Neural cell (in vitro differentiated cells): ENCODE measurements around the gene CLEC16A.

Experiments used
- EP300 ChIP-seq: fragments of 450-650 bp; conservative IDR thresholded peaks from 2 replicates; pipeline ENCODE4 v1.6.1; 2014; ENCODE audit warnings: antibody characterized with exemption, mild to moderate bottlenecking, moderate library complexity; ENCODE audit not compliant: poor library complexity, severe bottlenecking
- EZH2 ChIP-seq: fragments of 200-600, 300-800 bp; shearing (Covaris generic), sonication (generic); IDR thresholded peaks from 2 replicates; pipeline ENCODE4 v1.6.1; 2014; ENCODE audit warnings: antibody characterized with exemption, low read length, borderline replicate concordance, mild to moderate bottlenecking; ENCODE audit not compliant: insufficient read depth, poor library complexity, severe bottlenecking
- MXI1 ChIP-seq: fragments of 450-650 bp; conservative IDR thresholded peaks from 2 replicates; pipeline ENCODE4 v1.6.1; 2014; ENCODE audit warnings: antibody characterized with exemption, mild to moderate bottlenecking; ENCODE audit not compliant: poor library complexity, severe bottlenecking
- POLR2AphosphoS5 ChIP-seq: IDR thresholded peaks from 2 replicates; pipeline ENCODE4 v1.6.1; 2012
- SMC3 ChIP-seq: fragments of 450-650 bp; conservative IDR thresholded peaks from 2 replicates; pipeline ENCODE4 v1.6.1; 2014; ENCODE audit warnings: antibody characterized with exemption, mild to moderate bottlenecking, moderate library complexity; ENCODE audit not compliant: poor library complexity
- TAF1 ChIP-seq: IDR thresholded peaks from 2 replicates; pipeline ENCODE4 v1.6.1; 2012; ENCODE audit warnings: low read depth
- TF ChIP-seq, protein P1 (sequence below): fragments of 450-650 bp; IDR thresholded peaks from 2 replicates; pipeline ENCODE4 v1.5.1; 2014; ENCODE audit warnings: antibody characterized with exemption, mild to moderate bottlenecking, moderate library complexity; ENCODE audit not compliant: poor library complexity, severe bottlenecking
- TF ChIP-seq, protein P2 (sequence below): IDR thresholded peaks from 2 replicates; pipeline ENCODE4 v1.6.1; 2012; ENCODE audit warnings: borderline replicate concordance

DNA sequence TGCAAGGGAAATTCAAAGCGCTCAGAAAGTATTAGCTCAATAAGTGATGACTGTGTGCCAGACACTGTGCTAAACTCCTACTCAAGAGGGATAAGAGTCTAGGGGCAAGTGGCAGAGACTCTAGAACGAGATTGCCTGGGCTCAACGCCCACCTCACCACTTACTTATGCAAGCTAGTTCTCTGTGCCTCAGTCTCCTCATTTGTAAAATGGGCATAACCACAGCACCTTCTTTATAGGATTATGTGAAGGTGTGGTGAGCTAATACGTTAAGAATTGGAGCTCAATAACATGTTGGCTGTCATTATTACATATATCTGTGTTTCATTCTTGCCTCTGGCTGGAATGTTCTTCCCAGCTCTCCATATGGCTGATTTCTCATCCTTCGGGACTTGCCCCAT lies 17.5 kb upstream of the CLEC16A start:
- TF ChIP-seq, protein P1, sequence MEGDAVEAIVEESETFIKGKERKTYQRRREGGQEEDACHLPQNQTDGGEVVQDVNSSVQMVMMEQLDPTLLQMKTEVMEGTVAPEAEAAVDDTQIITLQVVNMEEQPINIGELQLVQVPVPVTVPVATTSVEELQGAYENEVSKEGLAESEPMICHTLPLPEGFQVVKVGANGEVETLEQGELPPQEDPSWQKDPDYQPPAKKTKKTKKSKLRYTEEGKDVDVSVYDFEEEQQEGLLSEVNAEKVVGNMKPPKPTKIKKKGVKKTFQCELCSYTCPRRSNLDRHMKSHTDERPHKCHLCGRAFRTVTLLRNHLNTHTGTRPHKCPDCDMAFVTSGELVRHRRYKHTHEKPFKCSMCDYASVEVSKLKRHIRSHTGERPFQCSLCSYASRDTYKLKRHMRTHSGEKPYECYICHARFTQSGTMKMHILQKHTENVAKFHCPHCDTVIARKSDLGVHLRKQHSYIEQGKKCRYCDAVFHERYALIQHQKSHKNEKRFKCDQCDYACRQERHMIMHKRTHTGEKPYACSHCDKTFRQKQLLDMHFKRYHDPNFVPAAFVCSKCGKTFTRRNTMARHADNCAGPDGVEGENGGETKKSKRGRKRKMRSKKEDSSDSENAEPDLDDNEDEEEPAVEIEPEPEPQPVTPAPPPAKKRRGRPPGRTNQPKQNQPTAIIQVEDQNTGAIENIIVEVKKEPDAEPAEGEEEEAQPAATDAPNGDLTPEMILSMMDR = no peak
- TF ChIP-seq, protein P2, sequence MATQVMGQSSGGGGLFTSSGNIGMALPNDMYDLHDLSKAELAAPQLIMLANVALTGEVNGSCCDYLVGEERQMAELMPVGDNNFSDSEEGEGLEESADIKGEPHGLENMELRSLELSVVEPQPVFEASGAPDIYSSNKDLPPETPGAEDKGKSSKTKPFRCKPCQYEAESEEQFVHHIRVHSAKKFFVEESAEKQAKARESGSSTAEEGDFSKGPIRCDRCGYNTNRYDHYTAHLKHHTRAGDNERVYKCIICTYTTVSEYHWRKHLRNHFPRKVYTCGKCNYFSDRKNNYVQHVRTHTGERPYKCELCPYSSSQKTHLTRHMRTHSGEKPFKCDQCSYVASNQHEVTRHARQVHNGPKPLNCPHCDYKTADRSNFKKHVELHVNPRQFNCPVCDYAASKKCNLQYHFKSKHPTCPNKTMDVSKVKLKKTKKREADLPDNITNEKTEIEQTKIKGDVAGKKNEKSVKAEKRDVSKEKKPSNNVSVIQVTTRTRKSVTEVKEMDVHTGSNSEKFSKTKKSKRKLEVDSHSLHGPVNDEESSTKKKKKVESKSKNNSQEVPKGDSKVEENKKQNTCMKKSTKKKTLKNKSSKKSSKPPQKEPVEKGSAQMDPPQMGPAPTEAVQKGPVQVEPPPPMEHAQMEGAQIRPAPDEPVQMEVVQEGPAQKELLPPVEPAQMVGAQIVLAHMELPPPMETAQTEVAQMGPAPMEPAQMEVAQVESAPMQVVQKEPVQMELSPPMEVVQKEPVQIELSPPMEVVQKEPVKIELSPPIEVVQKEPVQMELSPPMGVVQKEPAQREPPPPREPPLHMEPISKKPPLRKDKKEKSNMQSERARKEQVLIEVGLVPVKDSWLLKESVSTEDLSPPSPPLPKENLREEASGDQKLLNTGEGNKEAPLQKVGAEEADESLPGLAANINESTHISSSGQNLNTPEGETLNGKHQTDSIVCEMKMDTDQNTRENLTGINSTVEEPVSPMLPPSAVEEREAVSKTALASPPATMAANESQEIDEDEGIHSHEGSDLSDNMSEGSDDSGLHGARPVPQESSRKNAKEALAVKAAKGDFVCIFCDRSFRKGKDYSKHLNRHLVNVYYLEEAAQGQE = no peak
- TF ChIP-seq EZH2 = no peak
- no peak for TF ChIP-seq POLR2AphosphoS5
- no peak for TF ChIP-seq EP300
- TF ChIP-seq TAF1 = no peak
- TF ChIP-seq MXI1 = no peak
- no peak for TF ChIP-seq SMC3
